Neuronal stem cell (in vitro differentiated cells): ENCODE results near the gene MOSMO.
"Not testable (repeated sequence)": the region's sequence is repeated elsewhere in the genome, so short reads cannot be mapped to it uniquely, and the experiment has no call there.

ENCODE experiments used
- DNase-seq: peaks from one replicate; pipeline ENCODE4 v3.0.0-alpha.2; 2013; ENCODE audit warnings: low spot score
- H2AFZ ChIP-seq: one replicate; pipeline ENCODE4 v1.6.1; 2013; ENCODE audit warnings: mild to moderate bottlenecking, low read length, inconsistent platforms
- H2AK5ac ChIP-seq: 2 replicates; pipeline ENCODE4 v1.6.1; 2013; ENCODE audit warnings: low read depth, mild to moderate bottlenecking, inconsistent platforms, low read length, moderate library complexity, mixed read lengths
- H2BK120ac ChIP-seq: 2 replicates; pipeline ENCODE4 v1.6.1; 2013; ENCODE audit warnings: low read depth, mild to moderate bottlenecking, inconsistent platforms, low read length, moderate library complexity, mixed read lengths
- H2BK12ac ChIP-seq: one replicate; pipeline ENCODE4 v1.6.1; 2013; ENCODE audit warnings: low read length, inconsistent platforms
- H2BK15ac ChIP-seq: 2 replicates; pipeline ENCODE4 v1.6.1; 2013; ENCODE audit warnings: mild to moderate bottlenecking, low read length, inconsistent platforms, mixed read lengths
- H2BK5ac ChIP-seq: one replicate; pipeline ENCODE4 v1.6.1; 2013; ENCODE audit warnings: inconsistent platforms, mild to moderate bottlenecking, low read length, moderate library complexity
- H3K14ac ChIP-seq: one replicate; pipeline ENCODE4 v1.6.1; 2013; ENCODE audit warnings: low read length, inconsistent platforms
- H3K18ac ChIP-seq: 2 replicates; pipeline ENCODE4 v1.6.1; 2013; ENCODE audit warnings: low read length, inconsistent platforms
- H3K23ac ChIP-seq: 2 replicates; pipeline ENCODE4 v1.6.1; 2013; ENCODE audit warnings: low read depth, mild to moderate bottlenecking, mixed read lengths, low read length, inconsistent platforms; ENCODE audit not compliant: poor library complexity
- H3K27ac ChIP-seq: replicated peaks from 3 replicates; pipeline ENCODE4 v1.5.1; 2013; ENCODE audit warnings: low read length, inconsistent platforms
- H3K27me3 ChIP-seq, 3 experiments: 2 replicates each; pipeline ENCODE4 v1.6.1; 2013; ENCODE audit warnings: low read length in 3 of 3, mild to moderate bottlenecking in 2 of 3, inconsistent platforms in 1 of 3, low read depth in 1 of 3, mixed read lengths in 1 of 3, moderate library complexity in 1 of 3; ENCODE audit not compliant: control insufficient read depth in 3 of 3, insufficient read depth in 3 of 3
- H3K36me3 ChIP-seq, 2 donors: replicated peaks in 1 of 2; 2 replicates each; pipeline ENCODE4 v1.6.1; 2013; ENCODE audit warnings: low read length in 2 of 2; ENCODE audit not compliant: control insufficient read depth in 2 of 2, insufficient read depth in 2 of 2
- H3K4ac ChIP-seq: 2 replicates; pipeline ENCODE4 v1.6.1; 2013; ENCODE audit warnings: inconsistent platforms, mild to moderate bottlenecking, low read length, moderate library complexity
- H3K4me1 ChIP-seq, 2 donors: 1 replicate in 1 of 2; 2 replicates in 1 of 2; pipeline ENCODE4 v1.6.1; 2013; ENCODE audit warnings: low read length in 2 of 2, low read depth in 1 of 2; ENCODE audit not compliant: control insufficient read depth in 2 of 2, insufficient read depth in 1 of 2
- H3K4me2 ChIP-seq: one replicate; pipeline ENCODE4 v1.6.1; 2013; ENCODE audit warnings: mild to moderate bottlenecking, low read length, inconsistent platforms; ENCODE audit not compliant: insufficient read depth, poor library complexity, severe bottlenecking
- H3K4me3 ChIP-seq, 2 donors: 2 replicates each; pipeline ENCODE4 v1.5.1; 2013; ENCODE audit warnings: low read length in 2 of 2, mild to moderate bottlenecking in 2 of 2, inconsistent platforms in 1 of 2, moderate library complexity in 1 of 2
- H3K79me1 ChIP-seq: one replicate; pipeline ENCODE4 v1.6.1; 2013; ENCODE audit warnings: low read depth, mild to moderate bottlenecking, inconsistent platforms, low read length, moderate library complexity
- H3K9ac ChIP-seq: one replicate; pipeline ENCODE4 v1.6.1; 2013; ENCODE audit warnings: mild to moderate bottlenecking, low read depth, low read length, inconsistent platforms; ENCODE audit not compliant: poor library complexity
- H3K9me3 ChIP-seq, 2 donors: replicated peaks in 1 of 2; 2 replicates each; pipeline versions ENCODE3 to v1.6.1; 2013; ENCODE audit warnings: low read length in 2 of 2, mild to moderate bottlenecking in 2 of 2, inconsistent platforms in 1 of 2, low read depth in 1 of 2, mixed read lengths in 1 of 2, moderate library complexity in 1 of 2; ENCODE audit not compliant: control insufficient read depth in 2 of 2, insufficient read depth in 1 of 2
- H4K8ac ChIP-seq: one replicate; pipeline ENCODE4 v1.6.1; 2013; ENCODE audit warnings: low read depth, mild to moderate bottlenecking, inconsistent platforms, low read length, moderate library complexity
- H4K91ac ChIP-seq: one replicate; pipeline ENCODE4 v1.6.1; 2013; ENCODE audit warnings: low read length, low read depth, mild to moderate bottlenecking, inconsistent platforms; ENCODE audit not compliant: poor library complexity
- WGBS, 2 donors: extraction: QIAGEN DNeasy Blood & Tissue Kit; methylation state at CpG; one replicate each; pipeline ENCODE4 v1.1.7; 2013; ENCODE audit warnings: missing lambda C conversion rate in 2 of 2, mixed read lengths in 1 of 2; ENCODE audit not compliant: insufficient read length in 2 of 2, insufficient replicate concordance in 1 of 2; ENCODE audit errors: extremely low coverage in 2 of 2; 5-methylcytosine and 5-hydroxymethylcytosine counted together

MOSMO gene

DNA sequence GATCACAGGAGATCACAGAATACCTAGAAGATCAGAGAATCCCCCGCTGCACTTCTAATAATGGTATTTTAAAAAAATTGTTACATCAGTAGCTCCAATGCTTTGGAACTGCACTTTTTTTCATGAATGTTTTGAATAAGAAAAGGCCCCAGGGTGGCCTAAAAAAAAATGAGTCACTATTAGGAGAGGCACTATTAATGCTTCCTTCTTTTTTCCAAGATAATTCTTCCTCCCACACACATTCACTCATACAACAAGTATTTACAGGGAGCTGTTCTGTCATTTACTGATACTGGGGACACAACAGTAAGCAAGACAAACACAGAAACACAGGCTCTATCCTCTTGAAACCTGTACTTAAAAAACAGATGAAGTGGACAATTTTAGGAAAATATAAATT is 6.3 kb upstream of the MOSMO start:
- peak overlapping the region; percentile 61 for H2AFZ ChIP-seq
- no peak overlapping the region for H4K8ac ChIP-seq
- peaks cover 2 to 5% of the 10 kb centered on the region in 2 donors for H3K4me1 ChIP-seq
- WGBS, 2 donors, result no CpG with 5 or more reads among the region's 1 CpG
- H3K23ac ChIP-seq, result no peak overlapping the region
- H3K4ac ChIP-seq, result no peak overlapping the region
- H3K14ac ChIP-seq, result no peak overlapping the region
- H2BK12ac ChIP-seq, result no peak overlapping the region
- H2AK5ac ChIP-seq, result no peak overlapping the region
- no peak overlapping the region for H3K9ac ChIP-seq
- no peak overlapping the region for H2BK120ac ChIP-seq
- H3K36me3 ChIP-seq, result no peaks in the 10 kb centered on the region
- no peak overlapping the region for H3K27ac ChIP-seq
- H2BK5ac ChIP-seq, result no peak overlapping the region
- no peaks in the 10 kb centered on the region for H3K79me1 ChIP-seq
- H4K91ac ChIP-seq, result no peak overlapping the region
- H3K4me2 ChIP-seq, result no peak overlapping the region
- no peak overlapping the region for H3K4me3 ChIP-seq
- H3K27me3 ChIP-seq, result peaks cover 0 to 14% (median 0%) of the 10 kb centered on the region in 3 experiments
- no peak overlapping the region for H2BK15ac ChIP-seq
- no peaks in the 10 kb centered on the region for H3K9me3 ChIP-seq
- no peak for DNase-seq
- no peak overlapping the region for H3K18ac ChIP-seq

DNA sequence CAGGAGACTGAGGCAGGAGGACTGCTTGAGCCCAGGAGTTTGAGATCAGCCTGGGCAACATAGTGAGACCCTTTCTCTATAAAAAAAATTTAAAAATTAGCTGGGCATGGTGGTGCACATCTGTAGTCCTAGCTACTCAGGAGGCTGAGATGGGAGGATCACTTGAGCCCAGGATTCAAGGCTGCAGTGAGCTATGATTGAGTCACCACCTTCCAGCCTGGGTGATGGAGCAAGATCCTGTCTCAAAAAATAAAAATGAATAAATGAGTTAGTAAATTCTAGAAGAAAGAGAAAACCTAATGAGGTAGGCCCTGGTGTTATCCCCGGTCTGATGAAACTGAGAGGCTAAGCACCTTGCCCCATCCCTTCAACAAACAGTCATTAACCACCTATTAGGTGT is 5.9 kb upstream of the MOSMO start:
- not testable (repeated sequence) for H3K23ac ChIP-seq, H2BK120ac ChIP-seq, H3K4me3 ChIP-seq, H3K4me1 ChIP-seq, H2BK12ac ChIP-seq, H3K14ac ChIP-seq, H3K9me3 ChIP-seq, DNase-seq, H2AK5ac ChIP-seq, H3K4ac ChIP-seq, H3K4me2 ChIP-seq, H4K91ac ChIP-seq, H3K18ac ChIP-seq, H2BK5ac ChIP-seq, H3K27ac ChIP-seq, H3K9ac ChIP-seq, H4K8ac ChIP-seq, H3K79me1 ChIP-seq, H2AFZ ChIP-seq, H3K36me3 ChIP-seq, H2BK15ac ChIP-seq
- H3K27me3 ChIP-seq, result peaks cover 0 to 14% (median 0%) of the 10 kb centered on the region in 3 experiments
- WGBS, 2 donors, result no CpG with 5 or more reads among the region's 1 CpG

DNA sequence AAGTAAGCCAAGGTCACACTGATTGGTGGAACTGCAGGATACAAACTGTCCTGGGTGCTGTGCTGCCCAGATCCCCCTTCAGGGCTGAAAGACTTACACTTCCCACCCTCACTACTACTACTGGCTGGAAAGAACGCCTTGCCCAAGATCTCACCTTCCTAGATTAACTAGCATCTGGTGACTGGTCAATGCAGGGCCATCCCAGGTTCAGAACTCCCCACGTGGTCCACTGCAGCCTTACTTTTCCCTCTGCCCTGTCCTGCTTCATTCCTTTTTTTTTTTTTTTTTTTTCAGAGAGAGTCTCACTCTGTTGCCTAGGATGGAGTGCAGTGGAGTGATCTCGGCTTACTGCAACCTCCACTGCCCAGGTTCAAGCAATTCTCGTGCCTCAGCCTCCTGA is 4.7 kb upstream of the MOSMO start:
- no peak overlapping the region for H2AK5ac ChIP-seq
- no peak overlapping the region for H3K18ac ChIP-seq
- no peaks in the 10 kb centered on the region for H3K36me3 ChIP-seq
- no peaks in the 10 kb centered on the region for H3K9me3 ChIP-seq
- no peak overlapping the region for H3K4me3 ChIP-seq
- H3K27ac ChIP-seq, result no peak overlapping the region
- no peak overlapping the region for H4K91ac ChIP-seq
- no peak overlapping the region for H2AFZ ChIP-seq
- H3K4me2 ChIP-seq, result no peak overlapping the region
- no peak overlapping the region for H3K4ac ChIP-seq
- WGBS, 2 donors, result no CpG with 5 or more reads among the region's 4 CpGs
- peaks cover 0 to 14% (median 0%) of the 10 kb centered on the region in 3 experiments for H3K27me3 ChIP-seq
- no peak overlapping the region for H3K14ac ChIP-seq
- H4K8ac ChIP-seq, result no peak overlapping the region
- H2BK5ac ChIP-seq, result no peak overlapping the region
- H3K4me1 ChIP-seq, result peaks cover 3 to 5% of the 10 kb centered on the region in 2 donors
- DNase-seq, result no peak
- H3K23ac ChIP-seq, result no peak overlapping the region
- H2BK120ac ChIP-seq, result no peak overlapping the region
- no peak overlapping the region for H3K9ac ChIP-seq
- no peak overlapping the region for H2BK15ac ChIP-seq
- peaks cover 2% of the 10 kb centered on the region for H3K79me1 ChIP-seq
- no peak overlapping the region for H2BK12ac ChIP-seq

DNA sequence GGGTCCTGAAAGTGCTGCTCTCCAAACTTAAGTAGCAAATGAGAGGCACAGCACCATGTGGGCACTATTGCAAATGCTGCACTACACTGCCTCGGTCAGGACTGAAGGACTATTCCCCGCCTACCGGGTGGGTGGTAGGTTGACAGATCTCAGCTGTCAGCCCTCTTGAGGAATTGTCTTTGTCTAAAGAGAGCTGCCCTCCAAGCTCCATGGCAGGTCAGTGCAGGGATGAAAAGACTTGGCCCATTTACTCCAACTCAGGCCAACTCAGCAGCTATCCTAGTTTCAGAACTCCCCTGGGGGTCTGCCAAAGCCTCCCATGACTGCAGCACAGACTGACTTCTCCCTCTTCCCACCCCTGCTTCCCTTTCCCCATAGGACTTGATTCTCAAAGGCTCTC is 3.6 kb upstream of the MOSMO start:
- Histone ChIP-seq H3K4me3 (no peak overlapping the region), H2BK120ac (no peak overlapping the region), H3K18ac (no peak overlapping the region), H3K27ac (no peak overlapping the region), H2BK12ac (no peak overlapping the region), H3K9me3 (no peaks in the 10 kb centered on the region), H2AK5ac (no peak overlapping the region), H3K4me2 (no peak overlapping the region), H3K4ac (no peak overlapping the region), H3K9ac (no peak overlapping the region), H3K79me1 (peaks cover 2% of the 10 kb centered on the region), H3K4me1 (peaks cover 3 to 5% of the 10 kb centered on the region in 2 donors), H2BK5ac (no peak overlapping the region), H2BK15ac (no peak overlapping the region), H3K23ac (no peak overlapping the region), H3K14ac (no peak overlapping the region), H3K36me3 (no peaks in the 10 kb centered on the region), H3K27me3 (peaks cover 0 to 14% (median 0%) of the 10 kb centered on the region in 3 experiments), H2AFZ (no peak overlapping the region), H4K91ac (no peak overlapping the region), H4K8ac (no peak overlapping the region)
- no CpG with 5 or more reads among the region's 3 CpGs for WGBS, 2 donors
- no peak for DNase-seq
